HUES64 (cell line): ENCODE data around the gene KCNN2.
A peak's percentile ranks its signal among the peaks of the same experiment; 100 is the strongest.
"Not testable (repeated sequence)": the region's sequence is repeated elsewhere in the genome, so short reads cannot be mapped to it uniquely, and the experiment has no call there.

ENCODE experiments used
- H3K27ac ChIP-seq: 2 replicates; pipeline ENCODE4 v1.7.0; 2013; ENCODE audit warnings: low read depth, low read length, inconsistent platforms
- H3K27me3 ChIP-seq: 2 replicates; pipeline ENCODE4 v1.6.1; 2013; ENCODE audit warnings: mild to moderate bottlenecking, low read length; ENCODE audit not compliant: insufficient read depth
- H3K36me3 ChIP-seq: 2 replicates; pipeline ENCODE4 v1.6.1; 2013; ENCODE audit warnings: mild to moderate bottlenecking, low read length; ENCODE audit not compliant: insufficient read depth
- H3K4me1 ChIP-seq: 2 replicates; pipeline ENCODE4 v1.6.1; 2013; ENCODE audit warnings: mild to moderate bottlenecking, low read length, moderate library complexity; ENCODE audit not compliant: insufficient read depth
- H3K4me3 ChIP-seq: 2 replicates; pipeline ENCODE4 v1.5.1; 2013; ENCODE audit warnings: mild to moderate bottlenecking, low read length, moderate library complexity
- H3K9ac ChIP-seq: 2 replicates; pipeline ENCODE4 v1.6.1; 2013; ENCODE audit warnings: mild to moderate bottlenecking, low read depth, low read length
- H3K9me3 ChIP-seq: 2 replicates; pipeline ENCODE4 v1.6.1; 2013; ENCODE audit warnings: low read depth, low read length; ENCODE audit not compliant: insufficient read depth
- WGBS: fragments of 150-250, 120-280 bp; methylation state at CpG from one replicate; pipeline ENCODE4 v1.1.7; 2013; ENCODE audit warnings: missing lambda C conversion rate; 5-methylcytosine and 5-hydroxymethylcytosine counted together

Gene KCNN2

DNA sequence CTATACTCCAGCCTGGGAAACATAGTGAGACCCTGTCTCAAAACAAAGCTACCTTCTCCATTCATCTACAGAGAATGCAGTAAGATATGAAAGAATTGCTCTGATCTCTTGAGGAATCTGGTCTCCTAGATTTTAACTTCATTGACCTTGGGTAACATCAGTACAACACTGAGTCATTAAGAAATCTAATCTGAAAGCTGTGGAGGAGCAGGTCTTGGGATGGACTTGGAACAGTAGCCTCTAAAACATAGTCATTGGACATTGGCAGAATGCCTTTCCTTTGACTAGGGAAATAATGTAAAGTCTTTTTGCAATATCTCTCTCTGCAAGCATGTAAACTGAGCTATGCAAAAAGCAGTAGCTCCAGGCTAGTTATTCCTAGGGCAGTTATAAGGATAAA is 58.1 kb downstream of the KCNN2 start:
- Histone ChIP-seq H3K27ac (no peak overlapping the region), H3K9ac (no peak overlapping the region), H3K36me3 (no peaks in the 10 kb centered on the region), H3K27me3 (no peaks in the 10 kb centered on the region), H3K9me3 (no peaks in the 10 kb centered on the region), H3K4me3 (no peak overlapping the region), H3K4me1 (0 out of 2 replicates have a peak, but pooled peaks cover 6% of the 10 kb centered on the region)

DNA sequence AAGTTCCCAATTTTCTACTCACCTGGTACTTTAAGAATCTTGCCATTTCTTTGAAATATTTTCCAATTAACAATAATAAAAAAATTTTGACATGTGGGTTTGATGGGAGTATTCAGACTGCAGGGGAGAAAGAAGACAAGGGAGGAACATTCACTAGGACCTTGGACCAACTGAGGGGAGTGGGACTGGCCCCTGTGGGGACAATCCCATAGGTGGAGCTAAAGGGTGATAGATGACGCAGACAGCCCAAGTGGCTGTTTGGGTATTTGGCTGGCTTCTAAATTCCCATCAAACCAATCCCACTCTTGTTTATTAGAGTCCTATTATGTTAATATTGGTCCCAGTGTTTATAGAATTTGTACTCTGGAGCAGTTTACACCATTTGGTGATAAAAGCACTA is 65.3 kb downstream of the KCNN2 start:
- H3K4me1 ChIP-seq: no peaks in the 10 kb centered on the region
- peaks cover 4% of the 10 kb centered on the region; the same call in 1 of the 2 replicates for H3K9me3 ChIP-seq
- no peak overlapping the region for H3K4me3 ChIP-seq
- no CpG with 5 or more reads among the region's 1 CpG for WGBS
- H3K27me3 ChIP-seq: no peaks in the 10 kb centered on the region
- no peaks in the 10 kb centered on the region for H3K36me3 ChIP-seq
- no peak overlapping the region for H3K27ac ChIP-seq
- H3K9ac ChIP-seq: no peak overlapping the region

DNA sequence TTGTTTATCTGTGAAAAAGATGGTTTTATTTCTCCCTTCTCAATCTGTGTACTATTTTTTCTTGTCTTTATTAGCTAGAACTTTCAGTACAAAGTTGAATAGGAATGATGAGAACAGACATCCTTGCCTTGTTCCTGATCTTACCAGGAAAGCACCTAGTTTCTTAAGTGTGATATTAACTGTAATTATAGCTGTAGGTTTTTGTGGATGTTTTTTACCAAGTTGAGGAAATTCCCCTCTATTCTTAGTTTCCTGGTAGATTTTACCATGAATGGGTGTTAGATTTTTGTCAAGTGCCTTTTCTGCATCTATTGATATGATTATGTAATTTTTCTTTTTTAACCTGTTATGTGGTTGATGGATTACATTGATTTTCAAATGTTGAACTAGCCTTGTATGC is 68.7 kb downstream of the KCNN2 start:
- Histone ChIP-seq H3K9me3 (peaks cover 4% of the 10 kb centered on the region; the same call in 1 of the 2 replicates), H3K27ac (no peak overlapping the region), H3K4me1 (peaks cover 16% of the 10 kb centered on the region), H3K27me3 (no peaks in the 10 kb centered on the region), H3K4me3 (no peak overlapping the region), H3K36me3 (no peaks in the 10 kb centered on the region), H3K9ac (no peak overlapping the region)

DNA sequence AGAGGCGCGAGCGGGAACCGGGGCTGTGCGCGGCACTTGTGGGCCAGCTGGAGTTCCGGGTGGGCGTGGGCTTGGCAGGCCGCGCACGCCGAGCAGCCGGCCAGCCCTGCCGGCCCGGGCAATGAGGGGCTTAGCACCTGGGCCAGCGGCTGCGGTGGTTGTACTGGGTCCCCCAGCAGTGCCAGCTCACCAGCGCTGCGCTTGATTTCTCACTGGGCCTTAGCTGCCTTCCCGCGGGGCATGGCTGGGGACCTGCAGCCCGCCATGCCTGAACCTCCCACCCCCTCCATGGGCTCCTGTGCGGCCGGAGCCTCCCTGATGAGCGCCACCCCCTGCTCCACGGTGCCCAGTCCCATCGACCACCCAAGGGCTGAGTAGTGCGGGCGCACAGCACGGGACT is 70.8 kb downstream of the KCNN2 start:
- not testable (repeated sequence) for H3K27ac ChIP-seq, H3K36me3 ChIP-seq, H3K9ac ChIP-seq, H3K4me3 ChIP-seq, H3K9me3 ChIP-seq, H3K27me3 ChIP-seq
- peaks cover 37% of the 10 kb centered on the region for H3K4me1 ChIP-seq
- WGBS: 98% methylated on average over 30 of the region's 30 CpGs

DNA sequence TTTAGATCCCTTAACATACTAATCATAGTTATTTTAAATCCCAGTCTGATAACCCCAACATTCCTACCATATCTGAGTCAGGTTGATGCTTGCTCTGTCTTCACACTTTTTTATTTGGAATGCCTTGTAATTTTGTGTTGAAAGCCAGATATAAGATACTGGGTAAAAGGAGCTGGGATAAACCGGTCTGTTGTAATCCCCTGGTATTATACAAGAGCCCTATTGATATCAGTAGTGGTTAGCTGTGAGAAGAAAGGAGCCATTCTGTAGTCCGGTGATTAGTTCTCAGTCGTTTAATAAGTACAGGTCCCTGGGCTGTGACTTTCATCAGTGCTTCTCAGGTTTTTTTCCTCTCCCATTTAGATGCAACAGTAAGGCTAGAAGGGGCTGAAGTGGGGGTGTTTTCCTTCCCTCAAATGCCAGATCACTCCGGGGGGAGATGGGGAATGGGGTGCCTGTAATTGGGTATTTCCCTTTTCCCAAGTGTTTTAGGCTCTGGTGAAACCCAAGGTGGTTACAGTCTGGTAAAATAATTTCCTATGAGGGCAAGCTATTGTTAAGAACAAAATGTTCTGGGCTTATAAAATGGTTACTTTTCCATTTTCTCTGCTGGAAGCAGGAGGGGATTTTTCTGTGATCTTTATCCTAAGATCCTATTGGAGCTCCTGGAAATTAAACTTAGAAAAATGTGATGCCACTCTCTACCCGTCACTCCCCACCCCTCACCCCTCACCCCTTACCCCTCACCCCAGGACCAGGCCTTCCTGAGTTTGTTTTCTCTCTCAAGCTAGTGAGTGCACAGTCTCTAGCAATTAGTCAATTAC is 72.7 kb downstream of the KCNN2 start:
- 0 out of 2 replicates have a peak overlapping the region, but pooled peaks have one; percentile 17 for H3K9ac ChIP-seq
- no peaks in the 10 kb centered on the region for H3K36me3 ChIP-seq
- H3K27ac ChIP-seq: peak overlapping the region; percentile 27; the same call in 1 of the 2 replicates
- H3K4me3 ChIP-seq: 0 out of 2 replicates have a peak overlapping the region, but pooled peaks have one; percentile 14
- H3K27me3 ChIP-seq: no peaks in the 10 kb centered on the region
- peaks cover 4% of the 10 kb centered on the region; the same call in 1 of the 2 replicates for H3K9me3 ChIP-seq
- WGBS: 78% methylated on average over 5 of the region's 5 CpGs
- peaks cover 49% of the 10 kb centered on the region for H3K4me1 ChIP-seq

DNA sequence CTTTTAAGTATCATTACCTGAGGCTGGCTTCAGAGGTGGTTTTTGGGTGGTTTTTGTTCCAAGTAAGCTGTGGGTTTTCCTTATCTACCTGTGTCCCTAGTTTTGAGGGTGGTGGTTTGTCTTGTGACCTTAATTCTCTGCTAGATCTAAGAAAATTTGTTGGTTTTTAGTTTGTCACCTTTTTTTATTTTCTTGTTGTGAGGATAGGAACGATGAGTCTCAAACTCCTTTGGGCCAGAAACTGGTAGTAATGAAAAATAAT is 73.3 kb downstream of the KCNN2 start:
- Histone ChIP-seq H3K4me1 (peaks cover 54% of the 10 kb centered on the region), H3K27ac (no peak overlapping the region), H3K27me3 (no peaks in the 10 kb centered on the region), H3K36me3 (no peaks in the 10 kb centered on the region), H3K9ac (no peak overlapping the region), H3K9me3 (peaks cover 4% of the 10 kb centered on the region; the same call in 1 of the 2 replicates), H3K4me3 (no peak overlapping the region)
- WGBS: 82% methylated on average over 1 of the region's 1 CpG

DNA sequence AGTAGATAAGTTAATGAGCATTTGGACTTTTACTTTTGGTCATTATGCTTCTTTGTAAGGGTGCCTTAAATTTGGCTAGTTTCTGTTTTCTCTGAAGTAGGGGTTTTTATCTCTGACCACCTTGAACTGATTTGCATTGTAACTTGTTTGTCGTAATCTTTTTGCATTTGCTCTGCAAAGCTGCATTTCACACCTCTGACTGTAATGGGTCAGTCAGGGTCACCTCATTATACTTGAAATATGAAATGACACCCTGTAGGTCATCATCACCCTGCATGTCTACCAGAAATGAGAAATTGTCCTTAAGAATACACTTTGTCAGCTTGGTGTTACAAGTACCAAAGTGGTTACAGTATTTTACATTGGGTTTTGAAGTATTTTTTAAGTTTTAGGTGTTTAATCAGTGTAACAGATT is 74.0 kb downstream of the KCNN2 start:
- 44% methylated on average over 1 of the region's 1 CpG for WGBS
- no peak overlapping the region for H3K4me3 ChIP-seq
- H3K27ac ChIP-seq: no peak overlapping the region
- H3K9me3 ChIP-seq: peaks cover 4% of the 10 kb centered on the region; the same call in 1 of the 2 replicates
- peaks cover 55% of the 10 kb centered on the region for H3K4me1 ChIP-seq
- H3K9ac ChIP-seq: no peak overlapping the region
- no peaks in the 10 kb centered on the region for H3K27me3 ChIP-seq
- H3K36me3 ChIP-seq: no peaks in the 10 kb centered on the region

DNA sequence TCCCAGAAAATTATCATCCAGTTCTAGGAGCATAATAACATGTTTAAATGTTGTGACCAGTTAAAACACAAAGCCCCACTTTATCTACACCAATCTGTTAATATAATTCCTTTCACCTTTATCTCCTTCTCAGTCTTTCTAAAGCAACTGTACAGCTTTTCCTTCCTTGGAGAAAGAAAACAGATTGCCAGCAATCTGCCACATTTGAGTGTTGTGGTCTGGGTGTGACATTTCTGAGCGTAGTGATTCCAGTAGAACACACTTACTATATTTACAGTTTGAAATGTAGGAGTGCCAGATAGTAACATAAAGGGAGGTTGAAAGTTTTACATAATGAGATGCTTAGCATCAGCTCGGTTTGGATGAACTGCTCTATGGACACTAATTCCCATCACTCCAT is 76.1 kb downstream of the KCNN2 start:
- no peaks in the 10 kb centered on the region for H3K27me3 ChIP-seq
- H3K36me3 ChIP-seq: no peaks in the 10 kb centered on the region
- H3K9ac ChIP-seq: no peak overlapping the region
- H3K4me1 ChIP-seq: peaks cover 55% of the 10 kb centered on the region
- WGBS: 89% methylated on average over 1 of the region's 2 CpGs
- no peaks in the 10 kb centered on the region for H3K9me3 ChIP-seq
- no peak overlapping the region for H3K4me3 ChIP-seq
- peak overlapping the region; percentile 17; the same call in 1 of the 2 replicates for H3K27ac ChIP-seq

DNA sequence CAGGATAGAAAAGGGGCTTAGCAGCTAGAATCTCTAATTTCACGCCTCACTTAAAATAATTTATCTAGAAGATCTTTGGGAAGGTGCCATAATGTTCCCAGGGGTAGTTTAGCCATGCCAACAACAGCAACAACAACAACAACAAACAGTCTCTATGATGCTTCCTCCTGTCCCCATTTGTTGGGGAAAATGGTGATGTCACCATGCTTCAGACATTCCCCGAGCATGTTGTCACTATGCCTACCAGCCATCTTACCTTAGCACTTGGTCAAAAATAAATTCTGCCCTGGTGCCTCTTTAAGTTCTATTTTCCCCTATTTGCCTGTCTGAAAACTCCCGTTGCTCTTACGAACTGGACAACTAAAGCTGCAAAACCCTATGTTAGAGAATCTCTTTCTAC is 76.6 kb downstream of the KCNN2 start:
- Histone ChIP-seq H3K9ac (no peak overlapping the region), H3K27me3 (no peaks in the 10 kb centered on the region), H3K4me3 (no peak overlapping the region), H3K9me3 (no peaks in the 10 kb centered on the region), H3K27ac (peak overlapping the region; percentile 17; the same call in 1 of the 2 replicates), H3K36me3 (no peaks in the 10 kb centered on the region), H3K4me1 (peaks cover 55% of the 10 kb centered on the region)
- 78% methylated on average over 3 of the region's 4 CpGs for whole genome bisulfite sequencing

DNA sequence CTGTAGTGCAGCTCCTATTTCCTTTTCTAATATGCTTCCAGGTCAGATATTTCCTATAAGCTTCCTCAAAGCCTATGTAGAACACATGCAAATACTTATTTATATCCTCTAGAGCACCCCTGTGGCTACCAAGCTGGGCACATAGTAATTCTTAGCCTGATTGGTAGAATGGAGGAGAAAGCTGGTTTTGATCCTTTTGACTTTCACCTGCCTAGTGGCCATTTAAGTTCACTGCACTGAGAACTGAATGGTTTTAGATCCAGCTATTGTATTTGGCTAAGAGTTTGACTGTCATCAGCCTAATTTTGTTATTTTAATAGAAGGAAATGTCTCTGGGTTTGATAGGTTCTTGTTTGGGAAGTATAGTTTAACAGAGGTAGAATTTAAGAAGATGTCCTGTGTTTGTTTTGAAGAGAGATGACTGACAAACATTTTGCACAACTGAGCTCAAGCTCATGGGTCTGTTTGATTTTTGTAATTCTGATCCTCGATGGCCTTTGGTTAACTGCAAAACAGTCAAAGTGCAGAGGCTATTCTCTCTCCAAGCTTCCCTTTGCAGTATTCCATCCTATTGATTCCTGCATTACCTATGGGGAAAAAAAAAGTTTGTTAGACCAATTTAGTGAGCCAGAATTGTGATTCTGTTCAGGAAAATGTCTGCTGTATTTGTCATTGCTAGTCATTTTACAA is 85.4 kb downstream of the KCNN2 start:
- Histone ChIP-seq H3K4me3 (no peak overlapping the region), H3K4me1 (peaks cover 33% of the 10 kb centered on the region), H3K9ac (no peak overlapping the region), H3K36me3 (no peaks in the 10 kb centered on the region), H3K27ac (no peak overlapping the region), H3K27me3 (no peaks in the 10 kb centered on the region), H3K9me3 (no peaks in the 10 kb centered on the region)
- WGBS: 80% methylated on average over 1 of the region's 1 CpG

DNA sequence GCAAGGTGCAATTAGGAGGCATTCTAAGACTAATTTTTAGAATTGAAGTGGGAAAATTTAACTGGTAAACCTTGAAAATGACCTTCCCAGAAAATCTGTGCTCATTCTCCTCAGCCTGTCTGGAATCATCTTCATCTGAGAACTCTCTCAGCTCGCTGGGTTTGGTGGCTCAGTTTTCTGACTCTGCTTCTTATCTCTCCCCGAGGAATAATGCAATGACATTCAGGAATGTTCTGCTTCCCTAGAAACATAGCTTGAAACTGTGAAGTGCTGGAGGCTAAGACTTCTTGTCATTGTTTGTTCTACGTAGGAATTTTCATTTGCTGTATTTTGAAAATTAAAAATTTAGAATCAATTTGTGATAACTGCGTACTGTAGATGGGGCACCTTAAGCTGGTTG is 86.6 kb downstream of the KCNN2 start:
- H3K36me3 ChIP-seq: no peaks in the 10 kb centered on the region
- peaks cover 33% of the 10 kb centered on the region for H3K4me1 ChIP-seq
- H3K27me3 ChIP-seq: no peaks in the 10 kb centered on the region
- no peak overlapping the region for H3K27ac ChIP-seq
- no peaks in the 10 kb centered on the region for H3K9me3 ChIP-seq
- 86% methylated on average over 4 of the region's 4 CpGs for WGBS
- H3K9ac ChIP-seq: no peak overlapping the region
- no peak overlapping the region for H3K4me3 ChIP-seq
